Sciatic nerve (tissue), 2 donors: ENCODE data around the gene NEMP2. TPM values are rescaled to one million over a fixed set of nuclear protein-coding genes. Genes with fewer than 3 reads are reported as not detected.
A peak's percentile ranks its signal among the peaks of the same experiment; 100 is the strongest.

Source experiments
- ATAC-seq: fragments of 200-7000 bp; cut with Tn5 transposase; one replicate; pipeline ENCODE4 v1.9.1; 2020; ENCODE audit warnings: mild to moderate bottlenecking, moderate library complexity
- DNase-seq: peaks from one replicate; pipeline ENCODE4 v3.0.0-alpha.2; 2020; ENCODE audit warnings: low spot score
- intact Hi-C: fragments of 100-400 bp; cut with DNase I; formaldehyde crosslinking; loops from one replicate; pipeline ENCODE4 v1.14.2; 2022
- total RNA-seq: library from RNA; stranded (reverse); fragmentation: NEBNext Ultra II Directional; extraction: Animal tissue kit (Norgen Biotek cat#: 25700); gene quantifications from one replicate; pipeline ENCODE4 v1.2.1, GENCODE V29; 2021
- donor health status: DM: no; HTN: no; CAD: no.
- donor health status: DM: no; HTN: no; CAD: no.

Gene NEMP2
- total RNA-seq, result 5.6 TPM

GRCh38 chr2:190534310-190535120 lies at the start of gene NEMP2:
NEMP2 (minus strand) TSS chr2:190534722; CDS start chr2:190534655, 67 bp downstream.
- peak; percentile 86 for DNase-seq
- peak; percentile 83 for ATAC-seq
- intact Hi-C loops, result loop anchor here (10.0 kb wide), 1 partner anchor 120 kb away; no protein-coding TSS in a partner anchor

GRCh38 chr2:190583507-190584337 lies 49.2 kb upstream of the NEMP2 start:
- ATAC-seq, result peak; percentile 56
- no peak for DNase-seq
- intact Hi-C loops, result no loop called here

GRCh38 chr2:190582736-190583506 lies 48.4 kb upstream of the NEMP2 start:
- no peak for ATAC-seq
- intact Hi-C loops, result no loop called here

GRCh38 chr2:190582019-190582418 lies 47.5 kb upstream of the NEMP2 start:
- no peak for DNase-seq
- ATAC-seq, result no peak
- intact Hi-C loops, result no loop called here

More at GRCh38 chr2:190582736-190583506, 48.4 kb upstream of the NEMP2 start:
- no peak for DNase-seq

GRCh38 chr2:190579915-190580846 lies 45.7 kb upstream of the NEMP2 start:
- DNase-seq (no peak), ATAC-seq (no peak)
- intact Hi-C loops, result no loop called here

GRCh38 chr2:190579058-190579410 lies 44.5 kb upstream of the NEMP2 start:
- intact Hi-C loops, result no loop called here
- no peak for ATAC-seq
- DNase-seq, result no peak

GRCh38 chr2:190578158-190579057 lies 43.9 kb upstream of the NEMP2 start:
- intact Hi-C loops, result no loop called here
- no peak for DNase-seq
- ATAC-seq, result peak; percentile 70

- DNase-seq, result no peak
- ATAC-seq, result no peak
- intact Hi-C loops, result no loop called here
These were observed 42.1 kb upstream of the NEMP2 start for GRCh38 chr2:190576573-190576972.

- DNase-seq (no peak), ATAC-seq (no peak)
- intact Hi-C loops, result no loop called here
These were observed 40.7 kb upstream of the NEMP2 start for GRCh38 chr2:190575263-190575662.

- DNase-seq, result no peak
- ATAC-seq, result no peak
- intact Hi-C loops, result no loop called here
These were observed 39.6 kb upstream of the NEMP2 start for GRCh38 chr2:190574169-190574568.

- DNase-seq (no peak), ATAC-seq (no peak)
- intact Hi-C loops, result no loop called here
These were observed 37.7 kb upstream of the NEMP2 start for GRCh38 chr2:190572246-190572645.

GRCh38 chr2:190571686-190572085 lies 37.2 kb upstream of the NEMP2 start:
- ATAC-seq (peak; percentile 56), DNase-seq (no peak)
- intact Hi-C loops, result no loop called here

- no peak for DNase-seq
- ATAC-seq, result no peak
- intact Hi-C loops, result no loop called here
These were observed 36.3 kb upstream of the NEMP2 start for GRCh38 chr2:190570871-190571270.

- DNase-seq (no peak), ATAC-seq (no peak)
- intact Hi-C loops, result no loop called here
These were observed 35.7 kb upstream of the NEMP2 start for GRCh38 chr2:190569994-190570755.

- intact Hi-C loops, result no loop called here
- no peak for ATAC-seq
- no peak for DNase-seq
These were observed 30.3 kb upstream of the NEMP2 start for GRCh38 chr2:190564838-190565237.

- ATAC-seq (no peak), DNase-seq (no peak)
- intact Hi-C loops, result no loop called here
These were observed 29.1 kb upstream of the NEMP2 start for GRCh38 chr2:190563646-190564045.

- intact Hi-C loops, result no loop called here
- ATAC-seq, result no peak
These were observed 28.6 kb upstream of the NEMP2 start for GRCh38 chr2:190563109-190563508.

More at GRCh38 chr2:190563109-190563508, 28.6 kb upstream of the NEMP2 start:
- no peak for DNase-seq
